Measurements from ENCODE around the gene GGA3. TPM values are rescaled to one million over a fixed set of nuclear protein-coding genes. Genes with fewer than 3 reads are reported as not detected.
A peak's percentile ranks its signal among the peaks of the same experiment; 100 is the strongest.

The GGA3 gene
- total and polyA plus RNA-seq, 2 donors from 2014 or later = 8.0 to 49.2 TPM

GRCh38 chr17:75307957-75308731, 46.7 kb upstream of the GGA3 start:
- H3K4me1 ChIP-seq (ENCODE audit: control insufficient read depth in 2 of 3, insufficient read depth in 2 of 3, low read depth in 1 of 3, low read length in 3 of 3) = peaks cover 0 to 6% (median 5%) of the 10 kb centered on the region in 3 donors
- no peaks in the 10 kb centered on the region for H3K27me3 ChIP-seq (ENCODE audit: control insufficient read depth, insufficient read depth, low read length)
- no peak overlapping the region for H3K4me3 ChIP-seq (ENCODE audit: low read length in 3 of 3)
- H3K9ac ChIP-seq (ENCODE audit: low read length in 3 of 3) = no peak overlapping the region
- no peaks in the 10 kb centered on the region for H3K9me3 ChIP-seq (ENCODE audit: control insufficient read depth in 2 of 3, insufficient read depth in 1 of 3, low read length in 3 of 3)
- DNase-seq (no peak), FAIRE-seq (no peak)
- H3K36me3 ChIP-seq (ENCODE audit: control insufficient read depth in 2 of 3, insufficient read depth in 3 of 3, low read length in 3 of 3) = no peaks in the 10 kb centered on the region
- intact Hi-C loops (cut with DNase I) = no loop called here
- TF ChIP-seq CTCF (IDR thresholded peaks at IDR 0.05; ENCODE audit: borderline replicate concordance, extremely low read depth, insufficient read depth) = no peak
- H3K27ac ChIP-seq (ENCODE audit: low read depth in 2 of 2, low read length in 2 of 2) = peak overlapping the region in 1 of 2 donors; percentile 78

GRCh38 chr17:75301502-75302206, 40.2 kb upstream of the GGA3 start:
- Histone ChIP-seq H3K27me3 (ENCODE audit: control insufficient read depth, insufficient read depth, low read length) (no peaks in the 10 kb centered on the region), H3K36me3 (ENCODE audit: control insufficient read depth in 2 of 3, insufficient read depth in 3 of 3, low read length in 3 of 3) (no peaks in the 10 kb centered on the region), H3K4me3 (ENCODE audit: low read length in 3 of 3) (no peak overlapping the region), H3K27ac (ENCODE audit: low read depth in 2 of 2, low read length in 2 of 2) (no peak overlapping the region), H3K9ac (ENCODE audit: low read length in 3 of 3) (no peak overlapping the region), H3K4me1 (ENCODE audit: control insufficient read depth in 2 of 3, insufficient read depth in 2 of 3, low read depth in 1 of 3, low read length in 3 of 3) (no peaks in the 10 kb centered on the region), H3K9me3 (ENCODE audit: control insufficient read depth in 2 of 3, insufficient read depth in 1 of 3, low read length in 3 of 3) (no peaks in the 10 kb centered on the region)
- DNase-seq (no peak), FAIRE-seq (no peak)
- no peak for TF ChIP-seq CTCF (IDR thresholded peaks at IDR 0.05; ENCODE audit: borderline replicate concordance, extremely low read depth, insufficient read depth)
- intact Hi-C loops (cut with DNase I) = no loop called here

- H3K4me1 ChIP-seq (ENCODE audit: control insufficient read depth in 2 of 3, insufficient read depth in 2 of 3, low read depth in 1 of 3, low read length in 3 of 3) = no peaks in the 10 kb centered on the region
- no peaks in the 10 kb centered on the region for H3K9me3 ChIP-seq (ENCODE audit: control insufficient read depth in 2 of 3, insufficient read depth in 1 of 3, low read length in 3 of 3)
- DNase-seq (no peak), FAIRE-seq (no peak)
- H3K27ac ChIP-seq (ENCODE audit: low read depth in 2 of 2, low read length in 2 of 2) = no peak overlapping the region
- H3K9ac ChIP-seq (ENCODE audit: low read length in 3 of 3) = no peak overlapping the region
- TF ChIP-seq CTCF (IDR thresholded peaks at IDR 0.05; ENCODE audit: borderline replicate concordance, extremely low read depth, insufficient read depth) = no peak
- H3K27me3 ChIP-seq (ENCODE audit: control insufficient read depth, insufficient read depth, low read length) = no peaks in the 10 kb centered on the region
- intact Hi-C loops (cut with DNase I) = no loop called here
- no peak overlapping the region for H3K4me3 ChIP-seq (ENCODE audit: low read length in 3 of 3)
- no peaks in the 10 kb centered on the region for H3K36me3 ChIP-seq (ENCODE audit: control insufficient read depth in 2 of 3, insufficient read depth in 3 of 3, low read length in 3 of 3)
Measured at GRCh38 chr17:75301049-75301448, 39.6 kb upstream of the GGA3 start.

All from kidney (tissue), 14 donors.